ENCODE measurements around the gene PLEKHA5.

DNA sequence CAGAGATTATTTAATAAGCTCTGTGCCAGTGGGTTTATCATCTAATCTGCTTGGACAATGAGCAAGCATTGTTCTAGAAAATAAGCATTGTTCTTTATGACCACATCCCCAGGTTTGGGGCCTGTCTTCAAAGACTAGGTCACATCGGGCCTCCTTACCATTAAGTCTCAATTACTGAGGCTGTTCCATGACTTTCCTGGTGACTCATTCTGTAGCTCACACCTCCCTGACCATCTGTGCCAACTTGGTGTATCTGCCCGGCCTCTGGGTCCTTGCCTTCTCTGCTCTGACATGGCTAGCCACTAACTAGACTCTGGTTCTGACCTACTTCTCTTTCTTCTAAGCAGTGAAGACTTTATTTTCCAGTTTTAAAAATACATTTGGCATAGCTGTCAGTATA lies 44.4 kb upstream of the PLEKHA5 start:
- TF ChIP-seq POLR2A (IDR thresholded peaks at IDR 0.05; ENCODE audit: low read depth, low read length) (no peak), CTCF (conservative IDR thresholded peaks at IDR 0.05; ENCODE audit: low read depth, low read length) (no peak), USF2 (IDR thresholded peaks at IDR 0.05; ENCODE audit: low read depth, low read length) (no peak), SMC3 (IDR thresholded peaks at IDR 0.05; ENCODE audit: low read depth, low read length) (no peak), ELK1 (IDR thresholded peaks at IDR 0.05; ENCODE audit: borderline replicate concordance, low read depth, low read length) (no peak), RAD21 (IDR thresholded peaks at IDR 0.05; ENCODE audit: low read length) (no peak), MAFK (IDR thresholded peaks at IDR 0.05; ENCODE audit: low read depth, low read length) (no peak), RFX5 (IDR thresholded peaks at IDR 0.05; ENCODE audit: low read depth, low read length) (no peak), FOS (IDR thresholded peaks at IDR 0.05; ENCODE audit: low read depth, low read length) (no peak)

All from IMR-90 (cell line).